Measurements from ENCODE around the gene IRS1. TPM values are rescaled to one million over a fixed set of nuclear protein-coding genes. Genes with fewer than 3 reads are reported as not detected.
A peak's percentile ranks its signal among the peaks of the same experiment; 100 is the strongest.

The IRS1 gene
- total and polyA plus RNA-seq, 12 donors, result 2.2 to 20.2 (median 14.5) TPM

DNA sequence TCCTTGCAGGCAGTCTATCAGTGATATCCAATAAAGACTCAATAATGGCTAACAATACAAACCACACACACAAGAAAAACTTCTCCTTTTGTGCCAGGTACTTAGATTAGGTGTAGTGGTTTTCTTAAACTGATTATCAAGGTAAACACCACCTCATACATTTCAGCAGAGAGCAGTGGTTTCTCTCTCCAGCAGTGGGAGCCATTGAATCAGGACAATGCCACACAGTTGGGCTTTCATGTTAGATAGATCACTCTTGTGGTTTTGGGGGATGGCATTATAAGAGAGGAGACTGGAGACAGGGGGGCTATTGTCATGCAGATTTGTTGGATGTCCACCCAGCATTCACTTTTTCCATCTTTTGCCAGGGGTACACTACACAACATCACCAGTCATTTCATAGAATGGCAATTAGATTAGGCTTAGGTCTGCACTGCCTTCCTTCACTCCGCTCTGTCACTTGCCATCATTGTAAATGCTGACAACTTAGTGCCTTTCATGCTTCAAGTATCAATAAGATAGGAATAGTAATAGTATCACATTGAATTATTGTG lies 13.6 kb upstream of the IRS1 start:
- TF ChIP-seq, protein P1, sequence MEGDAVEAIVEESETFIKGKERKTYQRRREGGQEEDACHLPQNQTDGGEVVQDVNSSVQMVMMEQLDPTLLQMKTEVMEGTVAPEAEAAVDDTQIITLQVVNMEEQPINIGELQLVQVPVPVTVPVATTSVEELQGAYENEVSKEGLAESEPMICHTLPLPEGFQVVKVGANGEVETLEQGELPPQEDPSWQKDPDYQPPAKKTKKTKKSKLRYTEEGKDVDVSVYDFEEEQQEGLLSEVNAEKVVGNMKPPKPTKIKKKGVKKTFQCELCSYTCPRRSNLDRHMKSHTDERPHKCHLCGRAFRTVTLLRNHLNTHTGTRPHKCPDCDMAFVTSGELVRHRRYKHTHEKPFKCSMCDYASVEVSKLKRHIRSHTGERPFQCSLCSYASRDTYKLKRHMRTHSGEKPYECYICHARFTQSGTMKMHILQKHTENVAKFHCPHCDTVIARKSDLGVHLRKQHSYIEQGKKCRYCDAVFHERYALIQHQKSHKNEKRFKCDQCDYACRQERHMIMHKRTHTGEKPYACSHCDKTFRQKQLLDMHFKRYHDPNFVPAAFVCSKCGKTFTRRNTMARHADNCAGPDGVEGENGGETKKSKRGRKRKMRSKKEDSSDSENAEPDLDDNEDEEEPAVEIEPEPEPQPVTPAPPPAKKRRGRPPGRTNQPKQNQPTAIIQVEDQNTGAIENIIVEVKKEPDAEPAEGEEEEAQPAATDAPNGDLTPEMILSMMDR (IDR thresholded peaks at IDR 0.05), result peak in 2 of 9 donors; percentile 22 to 26
- H3K27me3 ChIP-seq, result peaks cover 0 to 4% (median 0%) of the 10 kb centered on the region in 7 donors
- no peak overlapping the region for H3K27ac ChIP-seq
- H3K36me3 ChIP-seq, result no peaks in the 10 kb centered on the region
- intact Hi-C loops (cut with DNase I), result loop anchor here in 2 of 10 donors (10.0 kb wide), 1 partner anchor 172 kb away; no protein-coding TSS in a partner anchor
- H3K4me1 ChIP-seq, result no peaks in the 10 kb centered on the region
- H3K4me3 ChIP-seq, result no peak overlapping the region
- ATAC-seq, result no peak
- DNase-seq, result no peak
- H3K9me3 ChIP-seq, result no peaks in the 10 kb centered on the region
- WGBS, 2 donors, result 89 to 93% methylated on average over 1 of the region's 1 CpG

DNA sequence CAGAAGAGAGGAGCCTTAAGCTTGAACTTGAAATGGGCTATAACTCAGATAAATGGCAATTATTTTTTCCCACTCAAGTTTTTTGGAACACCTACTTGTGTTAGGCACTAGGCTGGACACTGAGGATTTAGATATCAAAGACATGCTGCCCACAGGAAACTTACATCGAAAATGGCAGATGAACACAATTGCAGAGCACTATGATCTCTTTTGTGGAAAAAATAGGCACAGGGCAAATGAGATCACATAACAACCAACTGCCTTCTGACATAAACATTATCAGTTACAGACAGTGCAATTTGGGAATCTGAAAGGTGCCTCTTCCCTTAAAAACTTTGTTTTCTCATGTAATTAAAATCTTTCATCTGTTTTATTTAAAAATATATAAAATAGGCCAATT lies 3.8 kb upstream of the IRS1 start:
- Histone ChIP-seq H3K36me3 (no peaks in the 10 kb centered on the region), H3K27ac (no peak overlapping the region), H3K4me1 (peaks cover 0 to 29% (median 26%) of the 10 kb centered on the region in 9 donors), H3K4me3 (no peak overlapping the region), H3K9me3 (no peaks in the 10 kb centered on the region), H3K27me3 (peaks cover 0 to 65% (median 0%) of the 10 kb centered on the region in 7 donors)
- TF ChIP-seq, protein P1 (IDR thresholded peaks at IDR 0.05), result no peak
- intact Hi-C loops (cut with DNase I), result loop anchor here (2.0 to 10.0 kb wide), 15 partner anchors 179 to 1139 kb away; no protein-coding TSS in a partner anchor
- WGBS, 2 donors, result 55 to 65% methylated on average over 1 of the region's 1 CpG
- DNase-seq, result no peak
- no peak for ATAC-seq

DNA sequence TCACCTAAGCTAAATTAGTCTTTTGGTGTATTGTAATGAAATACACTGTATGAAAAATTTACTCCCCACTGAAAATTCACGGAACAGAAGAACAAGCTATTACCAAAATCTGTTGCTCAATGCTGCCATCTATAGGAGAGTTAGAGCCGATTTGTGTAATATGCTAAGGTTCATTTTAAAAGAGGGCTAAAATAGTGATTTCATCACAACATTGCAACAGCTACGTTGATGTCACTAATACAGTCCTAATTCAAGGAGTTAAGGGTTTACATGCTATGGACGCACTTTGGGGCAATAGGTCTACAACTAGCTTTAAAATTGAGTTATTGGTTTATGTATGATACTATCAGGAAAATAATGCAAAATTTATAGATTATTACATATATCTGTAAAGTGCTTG lies 3.0 kb upstream of the IRS1 start:
- peak in 1 of 2 donors; percentile 38 for DNase-seq
- intact Hi-C loops (cut with DNase I), result loop anchor here (1.0 to 10.0 kb wide), 16 partner anchors 180 to 1138 kb away; no protein-coding TSS in a partner anchor
- peaks cover 0 to 65% (median 0%) of the 10 kb centered on the region in 7 donors for H3K27me3 ChIP-seq
- ATAC-seq, result no peak
- no peak overlapping the region for H3K4me3 ChIP-seq
- peak overlapping the region in 1 of 10 donors; percentile 97 for H3K27ac ChIP-seq
- WGBS, 2 donors, result 0% methylated on average over 4 of the region's 4 CpGs
- TF ChIP-seq, protein P1 (IDR thresholded peaks at IDR 0.05), result peak; percentile 49 to 86 (median 74)
- peaks cover 0 to under 1% (median 0%) of the 10 kb centered on the region in 11 donors for H3K9me3 ChIP-seq
- peaks cover 0 to 37% (median 32%) of the 10 kb centered on the region in 9 donors for H3K4me1 ChIP-seq
- peaks cover 0 to 1% (median 0%) of the 10 kb centered on the region in 9 donors for H3K36me3 ChIP-seq

DNA sequence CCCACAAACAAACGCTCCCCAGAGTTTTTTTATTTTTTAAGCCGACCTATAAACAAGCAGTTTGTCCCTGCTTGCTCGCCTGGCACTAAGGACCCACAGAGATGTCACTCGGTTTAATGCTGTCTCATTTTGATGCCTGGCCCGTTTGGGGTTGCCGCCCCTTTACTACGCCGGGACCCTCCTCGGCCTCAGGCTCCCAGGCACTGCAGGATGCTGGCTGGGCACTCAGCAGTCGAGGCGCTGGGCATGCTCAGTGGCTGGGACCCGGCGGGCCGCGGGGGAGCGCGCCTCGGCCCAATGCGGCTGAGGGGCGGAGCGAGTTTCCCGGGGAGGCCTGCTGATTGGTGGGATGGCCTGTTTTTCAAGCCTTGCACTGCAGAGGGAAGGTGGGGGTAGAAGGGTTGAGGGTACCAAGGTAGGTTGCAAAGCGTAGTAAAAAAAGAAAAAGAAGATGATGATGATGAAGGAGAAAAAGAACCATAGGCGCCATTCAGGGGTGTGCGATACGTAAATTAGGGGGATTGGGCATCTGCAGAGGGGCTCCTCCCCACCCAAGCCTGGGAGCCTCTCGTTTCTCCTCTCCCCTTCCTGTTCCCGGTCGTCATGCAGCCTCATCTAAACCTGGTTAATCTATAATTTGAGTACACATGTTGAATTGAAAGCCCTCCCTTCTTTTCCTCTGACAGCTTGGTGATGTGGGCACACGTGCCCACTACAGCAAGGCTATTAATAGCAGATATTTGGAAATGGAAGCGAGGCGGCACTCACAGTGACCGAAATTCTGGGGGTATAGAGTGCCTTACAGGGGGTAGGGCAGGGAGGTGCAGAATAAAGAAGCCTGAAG lies 1.5 kb upstream of the IRS1 start:
- TF ChIP-seq, protein P1 (IDR thresholded peaks at IDR 0.05), result no peak
- peaks cover 0 to 9% (median 0%) of the 10 kb centered on the region in 9 donors for H3K36me3 ChIP-seq
- intact Hi-C loops (cut with DNase I), result loop anchor here (2.0 to 10.0 kb wide), 16 partner anchors 181 to 1136 kb away; no protein-coding TSS in a partner anchor
- peaks cover 0 to 4% (median 0%) of the 10 kb centered on the region in 11 donors for H3K9me3 ChIP-seq
- peak; percentile 58 to 88 (median 83) for ATAC-seq
- peaks cover 0 to 68% (median 0%) of the 10 kb centered on the region in 7 donors for H3K27me3 ChIP-seq
- H3K4me3 ChIP-seq, result peak overlapping the region in 9 of 10 donors; percentile 68 to 95 (median 85)
- H3K4me1 ChIP-seq, result peaks cover 0 to 51% (median 33%) of the 10 kb centered on the region in 9 donors
- 5 to 18% methylated on average over 33 of the region's 33 CpGs for WGBS, 2 donors
- H3K27ac ChIP-seq, result peak overlapping the region; percentile 80 to 97 (median 92)
- DNase-seq, result peak; percentile 87 to 88
